GM21737 (cell line): Measurements from ENCODE around the gene MLXIPL.
"Not testable (repeated sequence)": the region's sequence is repeated elsewhere in the genome, so short reads cannot be mapped to it uniquely, and the experiment has no call there.

ENCODE experiments used
- ATAC-seq: cut with Tn5 transposase; IDR thresholded peaks from one replicate; pipeline ENCODE4 v1.9.1; 2021; ENCODE audit warnings: mild to moderate bottlenecking, moderate library complexity; ENCODE audit not compliant: unreplicated experiment

MLXIPL gene

GRCh38 chr7:73613954-73614735 is 10.2 kb downstream of the MLXIPL start:
- no peak for ATAC-seq

- ATAC-seq = no peak
Measured at GRCh38 chr7:73612598-73613269, 11.6 kb downstream of the MLXIPL start.

DNA sequence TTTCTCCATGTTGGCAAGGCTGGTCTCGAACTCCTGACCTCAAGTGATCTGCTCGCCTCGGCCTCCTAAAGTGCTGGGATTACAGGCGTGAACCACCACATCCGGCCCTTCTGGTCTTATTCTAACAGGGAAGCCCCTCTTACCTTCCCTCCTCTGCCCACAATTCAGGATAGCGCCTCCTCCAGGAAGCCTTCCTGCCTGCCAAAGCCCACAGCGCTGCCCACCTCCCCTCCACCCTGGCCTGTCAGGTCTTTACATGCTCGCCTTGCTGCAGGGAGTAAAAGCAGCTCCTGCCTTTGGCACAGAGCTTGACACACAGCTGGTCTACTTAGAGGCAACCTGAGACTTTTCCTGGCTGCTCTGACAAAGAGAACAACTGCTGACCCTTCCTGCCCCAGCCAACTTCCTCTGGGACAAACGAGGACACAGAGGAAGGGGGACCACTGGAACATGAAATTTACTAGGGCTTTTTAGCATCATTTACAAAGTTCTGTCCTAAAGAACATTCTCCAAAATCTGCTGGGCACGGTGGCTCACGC is 13.2 kb downstream of the MLXIPL start:
- ATAC-seq = no peak

- no peak for ATAC-seq
Measured at GRCh38 chr7:73610105-73610504, 14.2 kb downstream of the MLXIPL start.

GRCh38 chr7:73607692-73607983 is 16.7 kb downstream of the MLXIPL start:
- not testable (repeated sequence) for ATAC-seq

- ATAC-seq = no peak
Measured at GRCh38 chr7:73606801-73607691, 17.3 kb downstream of the MLXIPL start.

- ATAC-seq = no peak
Measured at GRCh38 chr7:73605601-73606220, 18.6 kb downstream of the MLXIPL start.

DNA sequence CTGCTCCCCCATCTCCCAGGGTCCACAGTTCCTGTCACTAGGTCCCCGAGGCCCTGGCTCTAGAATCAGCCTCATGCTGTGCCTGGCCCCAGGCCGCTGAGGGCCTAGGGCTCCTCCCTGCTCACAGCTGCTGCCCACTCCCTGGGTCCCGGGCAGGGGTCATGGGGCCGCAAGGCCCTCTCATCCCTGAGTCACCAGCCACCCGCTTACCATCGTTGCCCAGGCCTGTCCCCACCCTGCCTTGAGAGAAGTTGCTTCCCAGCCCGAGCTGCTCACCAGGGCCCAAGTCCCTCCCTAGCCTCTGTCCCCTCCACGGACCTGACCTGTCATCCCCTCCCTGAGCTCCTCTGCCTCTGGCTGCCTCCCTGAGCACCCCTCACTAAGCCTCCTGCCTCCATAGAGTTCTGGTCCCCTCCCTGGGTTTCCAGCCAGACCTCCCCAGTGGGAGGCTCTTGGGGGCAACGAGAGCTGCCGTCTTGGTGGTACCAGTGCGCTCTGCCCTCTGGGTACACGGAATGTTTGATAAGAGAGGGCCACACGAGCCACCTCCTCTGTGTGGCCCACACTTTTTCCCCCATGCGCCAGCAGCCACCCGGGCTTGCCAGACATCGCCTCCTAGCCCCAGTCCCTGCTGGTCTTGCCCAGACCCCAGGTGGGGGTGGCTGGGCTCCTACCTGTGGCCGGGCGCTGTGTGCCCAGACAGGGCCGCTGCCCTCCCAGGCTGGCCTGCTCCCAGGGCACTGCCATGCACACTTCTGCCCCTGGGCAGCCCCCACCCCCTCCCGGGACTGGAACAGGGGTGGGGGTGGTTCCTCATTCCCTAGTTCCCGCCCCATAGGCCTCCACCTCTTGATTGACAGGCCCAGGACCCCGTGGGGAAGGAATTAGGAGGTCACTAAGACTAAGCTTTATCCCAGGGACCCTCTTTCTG is 21.3 kb downstream of the MLXIPL start:
- no peak for ATAC-seq

- ATAC-seq = no peak
Measured at GRCh38 chr7:73599916-73600315, 24.4 kb downstream of the MLXIPL start.

DNA sequence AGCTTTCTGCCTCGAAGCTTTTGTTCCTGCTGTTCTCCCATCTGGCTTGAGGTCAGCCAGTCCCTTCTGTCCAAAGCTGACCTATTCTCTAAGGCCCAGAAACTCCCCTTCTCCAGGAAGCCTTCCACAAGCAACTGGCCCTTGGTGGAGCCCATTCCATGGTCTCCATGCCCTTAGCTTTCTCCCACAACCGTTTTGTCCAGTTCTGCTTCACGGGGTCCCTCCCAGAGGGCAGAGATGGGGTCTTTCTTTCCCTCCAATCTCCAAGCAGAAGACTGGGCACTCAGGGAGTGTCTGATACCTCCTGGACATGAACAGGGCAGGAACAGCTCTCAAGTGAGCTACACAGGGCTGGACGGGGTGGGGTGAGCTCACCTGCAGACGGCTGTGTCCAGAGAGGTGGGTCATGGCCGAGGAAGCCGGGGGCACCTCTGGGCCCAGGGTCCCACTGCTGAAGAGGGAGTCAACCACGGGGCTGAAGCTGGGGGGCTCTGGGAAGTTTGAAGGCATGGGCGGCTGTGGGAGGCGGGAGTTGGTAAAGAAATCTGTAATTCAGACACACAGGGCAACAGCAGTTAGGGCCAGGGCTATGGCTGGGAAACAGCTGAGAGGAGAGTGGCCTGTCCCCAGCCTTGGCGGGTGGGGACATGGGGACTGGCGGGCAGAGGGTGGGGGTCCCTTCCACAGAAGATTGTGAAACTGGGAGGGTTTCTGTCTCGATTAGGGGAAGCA is 25.0 kb downstream of the MLXIPL start:
- no peak for ATAC-seq

GRCh38 chr7:73597978-73598782 is 26.1 kb downstream of the MLXIPL start:
- ATAC-seq = no peak

DNA sequence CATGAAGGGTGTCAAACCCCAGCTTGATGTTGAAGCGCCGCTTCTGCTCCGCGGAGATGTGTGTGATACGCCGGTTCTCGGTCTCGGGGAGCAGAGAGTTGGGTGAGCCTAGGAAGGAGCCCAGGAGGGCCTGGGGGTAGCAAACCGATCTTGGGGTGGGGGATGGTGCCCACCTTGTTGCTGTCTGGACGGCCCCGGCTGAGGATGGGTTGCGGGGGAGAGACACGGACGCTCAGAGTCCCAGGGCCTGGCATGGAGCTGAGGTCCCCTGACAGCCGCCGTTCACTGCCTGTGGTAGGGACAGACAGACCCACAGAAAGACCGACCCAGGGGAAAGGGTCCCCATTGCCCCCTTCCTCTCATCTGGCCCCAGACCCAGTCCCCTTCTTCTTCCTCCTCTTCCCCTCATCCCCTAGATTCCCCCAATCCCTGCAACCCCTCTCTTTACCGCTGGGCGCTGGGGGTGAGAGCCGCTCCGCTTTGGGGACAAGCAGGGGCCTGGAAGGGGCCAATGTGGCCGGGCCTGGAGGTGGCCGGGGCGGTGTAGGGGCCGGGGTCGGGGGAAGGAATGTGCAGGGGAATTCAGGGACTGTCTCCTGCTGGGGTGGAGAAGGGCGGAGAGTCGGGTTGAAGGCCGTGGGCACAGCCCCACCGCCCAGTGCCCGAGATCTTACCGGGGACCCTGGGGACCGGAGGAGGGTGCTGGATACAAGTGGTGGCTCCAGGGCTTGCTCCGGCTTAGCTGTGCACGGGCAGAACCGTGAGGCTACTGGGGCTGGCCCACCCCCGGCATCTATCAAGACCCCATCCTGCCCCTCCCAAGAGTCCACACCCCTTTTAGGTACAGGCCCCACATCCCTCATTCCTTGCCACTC is 27.9 kb downstream of the MLXIPL start:
- ATAC-seq = no peak

DNA sequence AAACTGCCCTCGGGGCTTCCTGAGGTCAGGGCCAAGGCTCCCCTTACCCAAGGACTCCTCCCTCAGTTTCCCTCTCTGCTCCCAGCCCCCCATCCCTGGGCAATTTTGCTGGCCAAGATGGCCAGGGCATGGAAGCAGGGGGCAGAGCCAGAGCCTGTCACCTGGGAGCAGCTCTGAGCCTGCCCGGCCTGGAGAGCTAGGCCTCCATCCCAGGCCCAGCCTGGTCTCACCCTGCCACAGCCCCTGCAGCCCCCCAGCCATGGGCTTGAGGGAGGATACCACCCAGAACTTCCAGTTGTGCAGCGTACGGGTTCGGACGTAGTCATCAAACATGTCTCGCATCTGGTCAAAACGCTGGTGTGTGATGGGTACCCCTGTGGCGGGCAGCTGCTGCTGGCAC is 29.0 kb downstream of the MLXIPL start:
- ATAC-seq = no peak

DNA sequence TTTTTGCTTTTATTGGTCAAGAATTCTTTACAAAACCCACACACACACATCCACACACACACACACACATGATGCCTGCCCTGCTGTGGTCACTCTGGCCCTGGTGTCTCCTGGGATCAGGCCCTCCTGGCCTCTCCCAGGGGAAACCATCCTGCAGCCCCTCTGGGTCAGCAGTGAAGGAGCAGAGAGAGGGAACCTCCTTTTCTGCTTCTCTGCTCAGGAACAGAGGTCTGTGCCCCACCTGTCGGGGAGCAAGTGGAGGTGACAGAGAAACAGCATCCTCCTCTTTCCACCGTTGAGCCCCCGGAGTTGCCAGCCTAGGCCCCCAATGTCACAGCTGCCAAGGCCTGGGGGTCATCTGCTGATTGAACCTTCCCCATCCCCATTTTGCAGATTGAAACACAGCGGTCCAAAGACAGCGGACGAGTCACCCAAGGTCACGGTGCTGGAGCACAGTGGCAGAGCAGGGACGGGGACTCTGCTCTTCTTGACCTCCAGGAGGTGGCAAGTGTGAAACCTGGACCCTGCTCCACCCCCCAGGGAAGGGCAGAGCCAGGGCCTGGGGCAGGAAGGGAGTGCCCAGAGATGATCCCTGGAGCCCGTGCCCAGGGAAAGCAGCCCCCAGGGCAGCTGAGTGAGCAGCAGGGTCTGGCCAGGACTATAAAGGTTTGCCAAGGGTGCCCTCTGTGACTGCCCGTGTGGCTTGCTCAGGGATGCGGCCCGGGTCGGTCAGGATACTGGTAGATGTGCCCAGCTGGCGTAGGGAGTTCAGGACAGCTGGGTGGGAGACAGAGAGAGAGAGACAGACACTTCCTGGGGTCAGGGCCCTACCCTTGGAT is 30.9 kb downstream of the MLXIPL start:
- no peak for ATAC-seq

- ATAC-seq = no peak
Measured at GRCh38 chr7:73586911-73587310, 37.4 kb downstream of the MLXIPL start.

DNA sequence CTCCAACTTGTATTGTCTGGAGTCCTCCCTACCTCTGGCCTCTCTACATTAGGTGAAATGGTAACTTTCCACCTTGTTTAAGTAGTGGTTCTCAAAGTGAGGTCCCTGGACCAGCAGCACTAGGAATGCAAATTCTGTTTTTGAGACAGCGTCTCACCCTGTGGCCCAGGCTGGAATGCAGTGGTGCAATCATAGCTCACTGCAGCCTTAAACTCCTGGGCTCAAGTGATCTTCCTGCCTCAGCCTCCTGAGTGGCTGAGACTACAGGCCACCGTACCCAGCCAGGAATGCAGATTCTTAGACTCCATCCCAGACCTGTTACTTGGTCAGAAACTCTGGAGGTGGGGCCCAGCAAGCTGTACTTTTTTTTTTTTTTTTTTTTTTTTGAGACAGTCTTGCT is 39.1 kb downstream of the MLXIPL start:
- no peak for ATAC-seq
